OCI-LY3 (cell line): ENCODE measurements around the gene BAIAP2L1.

Source experiments
- H2AFZ ChIP-seq: fragments of 200-600, 300-600 bp; shearing (Covaris generic); 2 replicates; pipeline ENCODE4 v1.6.0; 2014; ENCODE audit warnings: antibody characterized with exemption, low read depth, low read length
- H3K27ac ChIP-seq: fragments of 200-600, 300-600 bp; sonication (generic); 2 replicates; pipeline ENCODE4 v1.5.1; 2014; ENCODE audit warnings: mild to moderate bottlenecking, low read length, moderate library complexity, mixed read lengths
- H3K27me3 ChIP-seq: fragments of 200-600, 300-600 bp; sonication (generic); 2 replicates; pipeline ENCODE4 v1.6.1; 2014; ENCODE audit warnings: low read depth, low read length, mixed read lengths
- H3K36me3 ChIP-seq: fragments of 200-600, 300-600 bp; sonication (generic); replicated peaks from 2 replicates; pipeline ENCODE3; 2014; ENCODE audit warnings: low read depth, low read length, mixed read lengths
- H3K4me1 ChIP-seq: fragments of 300-600, 200-600 bp; sonication (generic); 2 replicates; pipeline ENCODE4 v1.6.1; 2014; ENCODE audit warnings: low read length, mixed read lengths
- H3K4me2 ChIP-seq: fragments of 200-600, 300-600 bp; sonication (generic); 2 replicates; pipeline ENCODE4 v1.6.1; 2014; ENCODE audit warnings: low read length, mixed read lengths
- H3K4me3 ChIP-seq: fragments of 300-600, 200-600 bp; sonication (generic); 2 replicates; pipeline ENCODE4 v1.5.1; 2014; ENCODE audit warnings: antibody characterized with exemption, mild to moderate bottlenecking, low read length, moderate library complexity
- H3K79me2 ChIP-seq: fragments of 300-600, 200-600 bp; shearing (Covaris generic); 2 replicates; pipeline ENCODE4 v1.6.1; 2014; ENCODE audit warnings: mild to moderate bottlenecking, low read length, mixed read lengths
- H3K9ac ChIP-seq: fragments of 300-600, 200-600 bp; shearing (Covaris generic); 2 replicates; pipeline ENCODE4 v1.6.0; 2014; ENCODE audit warnings: mild to moderate bottlenecking, low read length, moderate library complexity
- H3K9me3 ChIP-seq: fragments of 200-600, 300-600 bp; shearing (Covaris generic); 2 replicates; pipeline ENCODE4 v1.6.1; 2014; ENCODE audit warnings: low read length, mixed read lengths; ENCODE audit not compliant: insufficient read depth
- H4K20me1 ChIP-seq: fragments of 200-600, 300-600 bp; sonication (generic); 2 replicates; pipeline ENCODE4 v1.6.1; 2016; ENCODE audit warnings: low read length, mixed read lengths; ENCODE audit not compliant: insufficient read depth
- CTCF ChIP-seq: fragments of 200-600, 300-600 bp; sonication (generic); IDR thresholded peaks from 2 replicates; pipeline ENCODE4 v1.5.1; 2014; ENCODE audit warnings: antibody characterized with exemption, low read length, low read depth
- EZH2phosphoT487 ChIP-seq: fragments of 200-600 bp; shearing (Covaris generic); IDR thresholded peaks from 2 replicates; pipeline ENCODE4 v1.6.1; 2018; ENCODE audit warnings: antibody characterized with exemption, mixed run types, low read depth

The BAIAP2L1 gene

GRCh38 chr7:98242342-98242741 is 158.5 kb downstream of the BAIAP2L1 start:
- H3K36me3 ChIP-seq = no peaks in the 10 kb centered on the region
- no peaks in the 10 kb centered on the region for H3K9me3 ChIP-seq
- H4K20me1 ChIP-seq = no peaks in the 10 kb centered on the region
- no peaks in the 10 kb centered on the region for H3K27me3 ChIP-seq
- no peak overlapping the region for H3K9ac ChIP-seq
- TF ChIP-seq CTCF = no peak
- TF ChIP-seq EZH2phosphoT487 = no peak
- H2AFZ ChIP-seq = no peak overlapping the region
- no peak overlapping the region for H3K27ac ChIP-seq
- no peak overlapping the region for H3K4me3 ChIP-seq
- H3K4me2 ChIP-seq = no peak overlapping the region
- H3K4me1 ChIP-seq = no peaks in the 10 kb centered on the region
- H3K79me2 ChIP-seq = no peaks in the 10 kb centered on the region

GRCh38 chr7:98241674-98242241 is 159.1 kb downstream of the BAIAP2L1 start:
- H3K4me1 ChIP-seq = no peaks in the 10 kb centered on the region
- no peak for TF ChIP-seq CTCF
- no peak for TF ChIP-seq EZH2phosphoT487
- H3K36me3 ChIP-seq = no peaks in the 10 kb centered on the region
- H3K79me2 ChIP-seq = no peaks in the 10 kb centered on the region
- H3K4me2 ChIP-seq = no peak overlapping the region
- no peak overlapping the region for H3K9ac ChIP-seq
- H3K9me3 ChIP-seq = no peaks in the 10 kb centered on the region
- H2AFZ ChIP-seq = no peak overlapping the region
- no peak overlapping the region for H3K27ac ChIP-seq
- no peaks in the 10 kb centered on the region for H3K27me3 ChIP-seq
- no peaks in the 10 kb centered on the region for H4K20me1 ChIP-seq
- no peak overlapping the region for H3K4me3 ChIP-seq
